Body of pancreas (tissue), 4 donors: ENCODE results near the gene MFSD2A. TPM values are rescaled to one million over a fixed set of nuclear protein-coding genes. Genes with fewer than 3 reads are reported as not detected.
"Not testable (repeated sequence)": the region's sequence is repeated elsewhere in the genome, so short reads cannot be mapped to it uniquely, and the experiment has no call there.

ENCODE experiments used
- ATAC-seq: fragments of 150-250 bp; one replicate; pipeline ENCODE4 v1.9.1; 2016
- DNase-seq, 4 donors: peaks; one replicate each; pipeline ENCODE4 v3.0.0-alpha.2; 2019
- H3K27ac ChIP-seq, 4 donors: fragments of 200-600 bp; sonication (generic); 1 replicate in 3 of 4; 2 replicates in 1 of 4; pipeline versions ENCODE4 v1.5.1 to v1.6.1; 2016 to 2019; ENCODE audit warnings: mild to moderate bottlenecking in 1 of 4, mixed read lengths in 1 of 4, moderate library complexity in 1 of 4
- H3K27me3 ChIP-seq, 2 donors: fragments of 200-600 bp; sonication (generic); one replicate each; pipeline ENCODE4 v1.6.0; 2016; ENCODE audit warnings: mild to moderate bottlenecking in 1 of 2
- H3K36me3 ChIP-seq, 2 donors: fragments of 200-600 bp; sonication (generic); replicated peaks in 1 of 2; 2 replicates each; pipeline ENCODE4 v1.5.1; 2016; ENCODE audit warnings: low read depth in 2 of 2; ENCODE audit not compliant: insufficient read depth in 1 of 2
- H3K4me1 ChIP-seq: fragments of 200-600 bp; sonication (generic); one replicate; pipeline ENCODE4 v1.6.0; 2016
- H3K4me3 ChIP-seq, 2 donors: fragments of 200-600 bp; sonication (generic); 1 replicate in 1 of 2; 2 replicates in 1 of 2; pipeline ENCODE4 v1.5.1; 2016 to 2019
- H3K9me3 ChIP-seq, 3 donors: fragments of 200-600 bp; sonication (generic); 1 replicate in 2 of 3; 2 replicates in 1 of 3; pipeline ENCODE4 v1.5.1; 2016
- POLR2A ChIP-seq, 3 donors: fragments of 450-650 bp; IDR thresholded peaks; one replicate each; pipeline ENCODE4 v1.6.1; 2016; ENCODE audit warnings: antibody characterized with exemption in 3 of 3, mild to moderate bottlenecking in 2 of 3
- WGBS, 2 donors: methylation state at CpG; one replicate each; pipeline ENCODE4 v1.1.5; 2017; 5-methylcytosine and 5-hydroxymethylcytosine counted together
- intact Hi-C: fragments of 100-400 bp; cut with DNase I; formaldehyde crosslinking; loops from one replicate; pipeline ENCODE4 v1.15.1; 2023
- total RNA-seq, 2 donors: library from RNA; depleted of rRNA; stranded (reverse); fragments of >200 nt; gene quantifications; one replicate each; pipeline ENCODE4 v1.1.0, GENCODE V29; 2016
- TF ChIP-seq, protein P1 (sequence below), 7 experiments: fragments of 450-650 bp in 4 of 7; fragments of 200-600 bp in 3 of 7; sonication (generic) in 3 of 7; IDR thresholded peaks; one replicate each; pipeline ENCODE4 v1.5.1; 2016 to 2019; ENCODE audit warnings: antibody characterized with exemption in 7 of 7

MFSD2A gene
- total RNA-seq, 2 donors from 2014 or later = 0.33 to 0.52 TPM

DNA sequence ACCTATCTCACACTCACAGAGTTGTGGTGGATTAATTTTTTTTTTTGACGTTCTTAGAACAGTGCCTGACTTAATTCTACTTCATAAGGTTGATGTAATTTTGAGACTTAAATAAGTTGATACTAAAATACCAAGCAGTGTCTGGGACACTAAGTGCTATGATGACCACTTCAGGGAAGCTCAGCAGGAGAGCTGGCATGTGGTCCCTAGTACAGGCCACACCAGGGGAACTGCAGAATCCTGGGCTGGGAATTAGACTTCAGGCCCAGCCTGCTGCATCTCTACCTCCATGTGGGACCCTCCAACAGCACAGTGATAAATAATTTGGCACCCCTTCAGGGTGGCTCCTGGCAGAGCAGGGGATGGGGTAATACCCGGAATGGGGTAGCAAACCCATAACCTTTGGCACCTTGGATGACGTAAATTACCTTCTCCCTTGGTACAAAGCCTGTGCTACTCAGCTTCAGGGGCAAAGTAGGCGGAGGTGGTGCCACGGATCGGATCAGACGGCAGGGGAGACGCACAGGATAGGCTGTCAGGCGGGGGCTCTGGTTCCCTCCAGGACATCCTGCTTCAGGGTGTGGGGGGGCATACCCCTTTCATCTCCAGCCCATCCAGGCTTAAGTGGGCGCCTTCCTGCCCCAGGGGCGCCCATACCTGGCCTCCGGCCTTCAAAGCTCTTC is 4.8 kb downstream of the MFSD2A start:
- no peak for DNase-seq
- no peak overlapping the region for H3K4me3 ChIP-seq
- H3K9me3 ChIP-seq = no peaks in the 10 kb centered on the region
- WGBS, 2 donors = 76 to 85% methylated on average over 4 to 12 of the region's 12 CpGs
- intact Hi-C loops = no loop called here
- H3K36me3 ChIP-seq = no peaks in the 10 kb centered on the region
- peaks cover 16% of the 10 kb centered on the region for H3K4me1 ChIP-seq
- no peaks in the 10 kb centered on the region for H3K27me3 ChIP-seq
- TF ChIP-seq POLR2A (IDR thresholded peaks at IDR 0.05) = no peak
- TF ChIP-seq, protein P1, sequence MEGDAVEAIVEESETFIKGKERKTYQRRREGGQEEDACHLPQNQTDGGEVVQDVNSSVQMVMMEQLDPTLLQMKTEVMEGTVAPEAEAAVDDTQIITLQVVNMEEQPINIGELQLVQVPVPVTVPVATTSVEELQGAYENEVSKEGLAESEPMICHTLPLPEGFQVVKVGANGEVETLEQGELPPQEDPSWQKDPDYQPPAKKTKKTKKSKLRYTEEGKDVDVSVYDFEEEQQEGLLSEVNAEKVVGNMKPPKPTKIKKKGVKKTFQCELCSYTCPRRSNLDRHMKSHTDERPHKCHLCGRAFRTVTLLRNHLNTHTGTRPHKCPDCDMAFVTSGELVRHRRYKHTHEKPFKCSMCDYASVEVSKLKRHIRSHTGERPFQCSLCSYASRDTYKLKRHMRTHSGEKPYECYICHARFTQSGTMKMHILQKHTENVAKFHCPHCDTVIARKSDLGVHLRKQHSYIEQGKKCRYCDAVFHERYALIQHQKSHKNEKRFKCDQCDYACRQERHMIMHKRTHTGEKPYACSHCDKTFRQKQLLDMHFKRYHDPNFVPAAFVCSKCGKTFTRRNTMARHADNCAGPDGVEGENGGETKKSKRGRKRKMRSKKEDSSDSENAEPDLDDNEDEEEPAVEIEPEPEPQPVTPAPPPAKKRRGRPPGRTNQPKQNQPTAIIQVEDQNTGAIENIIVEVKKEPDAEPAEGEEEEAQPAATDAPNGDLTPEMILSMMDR (IDR thresholded peaks at IDR 0.05) = no peak
- no peak for ATAC-seq
- no peak overlapping the region for H3K27ac ChIP-seq

DNA sequence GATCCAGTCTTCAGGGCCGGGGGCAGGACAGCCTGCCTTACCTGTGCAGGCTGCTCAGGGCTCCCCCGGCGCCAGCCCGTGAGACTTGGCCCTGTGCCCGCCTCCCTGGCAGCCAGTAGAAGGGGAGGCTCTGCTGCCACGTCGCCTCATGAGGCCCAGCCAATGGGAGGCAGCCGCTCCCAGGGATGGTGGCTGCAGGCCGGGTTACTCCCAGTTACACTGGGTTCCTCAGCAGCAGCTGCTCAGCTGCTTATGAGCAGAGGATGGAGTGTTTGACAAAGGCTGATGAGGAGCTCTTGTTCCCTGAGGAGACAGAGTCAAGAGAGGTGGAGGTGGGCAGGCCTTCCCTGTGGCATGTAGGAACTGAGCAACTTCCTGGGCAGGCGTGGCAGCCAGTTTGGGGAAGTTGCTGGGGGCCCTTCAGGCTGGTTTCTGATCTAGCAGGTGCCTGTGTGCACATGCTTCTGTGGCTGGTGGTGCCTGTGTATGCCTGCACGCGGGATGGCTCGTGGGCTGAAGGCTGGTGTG is 5.5 kb downstream of the MFSD2A start:
- intact Hi-C loops = no loop called here
- Histone ChIP-seq H3K27me3 (no peaks in the 10 kb centered on the region), H3K36me3 (no peaks in the 10 kb centered on the region), H3K9me3 (no peaks in the 10 kb centered on the region), H3K4me3 (no peak overlapping the region), H3K27ac (no peak overlapping the region), H3K4me1 (peaks cover 10% of the 10 kb centered on the region)
- ATAC-seq (peak; percentile 36), DNase-seq (peak; percentile 21 to 42 (median 41))
- 48 to 62% methylated on average over 6 to 13 of the region's 13 CpGs for WGBS, 2 donors
- TF ChIP-seq, protein P1 (IDR thresholded peaks at IDR 0.05) = no peak
- no peak for TF ChIP-seq POLR2A (IDR thresholded peaks at IDR 0.05)

DNA sequence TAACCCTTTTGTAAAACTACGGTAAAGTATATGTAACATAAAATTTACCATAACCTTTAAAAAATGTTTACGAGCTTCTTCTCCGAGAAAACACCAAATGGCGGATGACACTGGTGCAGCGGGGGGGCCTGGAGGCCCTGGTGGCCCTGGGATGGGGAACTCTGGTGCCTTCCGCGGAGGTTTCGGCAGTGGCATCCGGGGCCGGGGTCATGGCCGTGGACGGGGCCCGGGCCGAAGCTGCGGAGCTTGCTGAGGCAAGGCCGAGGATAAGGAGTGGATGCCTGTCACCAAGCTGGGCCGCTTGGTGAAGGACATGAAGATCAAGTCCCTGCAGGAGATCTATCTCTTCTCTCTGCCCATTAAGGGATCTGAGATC is 7.5 kb downstream of the MFSD2A start:
- intact Hi-C loops = no loop called here
- no peak for DNase-seq
- Histone ChIP-seq H3K4me3 (no peak overlapping the region), H3K4me1 (no peaks in the 10 kb centered on the region), H3K27ac (no peak overlapping the region), H3K27me3 (no peaks in the 10 kb centered on the region), H3K9me3 (no peaks in the 10 kb centered on the region), H3K36me3 (no peaks in the 10 kb centered on the region)
- 88 to 95% methylated on average over 13 to 16 of the region's 17 CpGs for WGBS, 2 donors
- ATAC-seq = no peak
- TF ChIP-seq, protein P1 (IDR thresholded peaks at IDR 0.05) = no peak
- TF ChIP-seq POLR2A (IDR thresholded peaks at IDR 0.05) = no peak

DNA sequence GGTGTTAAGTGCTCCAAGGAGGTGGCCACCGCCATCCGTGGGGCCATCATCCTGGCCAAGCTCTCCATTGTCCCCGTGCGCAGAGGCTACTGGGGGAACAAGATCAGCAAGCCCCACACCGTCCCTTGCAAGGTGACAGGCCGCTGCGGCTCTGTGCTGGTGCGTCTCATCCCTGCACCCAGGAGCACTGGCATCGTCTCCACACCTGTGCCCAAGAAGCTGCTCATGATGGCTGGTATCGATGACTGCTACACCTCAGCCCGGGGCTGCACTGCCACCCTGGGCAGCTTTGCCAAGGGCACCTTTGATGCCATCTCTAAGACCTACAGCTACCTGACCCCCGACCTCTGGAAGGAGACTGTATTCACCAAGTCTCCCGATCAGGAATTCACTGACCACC is 8.0 kb downstream of the MFSD2A start:
- ATAC-seq, H3K36me3 ChIP-seq, DNase-seq, H3K27ac ChIP-seq, H3K4me1 ChIP-seq, H3K27me3 ChIP-seq, H3K9me3 ChIP-seq, intact Hi-C loops, H3K4me3 ChIP-seq: not testable (repeated sequence)
- WGBS, 2 donors = 81 to 94% methylated on average over 2 to 12 of the region's 13 CpGs

DNA sequence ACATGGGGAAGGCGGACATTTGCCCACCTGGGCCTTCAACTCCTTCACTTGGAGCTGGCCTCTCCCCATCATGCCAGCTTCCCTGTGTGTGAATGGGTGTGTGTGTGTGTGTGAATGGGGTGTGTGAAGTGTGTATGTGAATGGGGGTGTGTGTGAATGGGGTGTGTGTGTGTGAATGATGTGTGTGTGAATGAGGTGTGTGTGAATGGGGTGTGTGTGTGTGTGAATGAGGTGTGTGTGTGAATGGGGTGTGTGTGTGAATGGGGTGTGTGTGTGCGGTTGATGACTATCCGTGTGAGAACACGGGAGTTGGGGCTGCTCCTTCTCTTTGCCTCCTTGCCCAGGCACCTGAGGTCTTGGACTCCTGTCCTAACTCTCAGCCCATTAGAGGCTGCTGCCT is 9.6 kb downstream of the MFSD2A start:
- DNase-seq (no peak), ATAC-seq (no peak)
- no peaks in the 10 kb centered on the region for H3K36me3 ChIP-seq
- H3K27ac ChIP-seq = no peak overlapping the region
- intact Hi-C loops = no loop called here
- WGBS, 2 donors = 92 to 95% methylated on average over 4 of the region's 4 CpGs
- H3K4me3 ChIP-seq = no peak overlapping the region
- H3K4me1 ChIP-seq = no peaks in the 10 kb centered on the region
- TF ChIP-seq, protein P1 (IDR thresholded peaks at IDR 0.05) = no peak
- TF ChIP-seq POLR2A (IDR thresholded peaks at IDR 0.05) = no peak
- no peaks in the 10 kb centered on the region for H3K27me3 ChIP-seq
- no peaks in the 10 kb centered on the region for H3K9me3 ChIP-seq
